ENCODE measurements around the gene ALKBH8. TPM values are rescaled to one million over a fixed set of nuclear protein-coding genes. Genes with fewer than 3 reads are reported as not detected.

ALKBH8 gene
- total RNA-seq, 4 donors from 2014 or later, result 4.4 to 11.8 (median 7.1) TPM

- DNase-seq (ENCODE audit: low spot score) (no peak), ATAC-seq (ENCODE audit: low FRiP score) (no peak)
- no peak for TF ChIP-seq CTCF (IDR thresholded peaks at IDR 0.05)
Observed at GRCh38 chr11:107605061-107606006, 39.8 kb upstream of the ALKBH8 start.

- no peak for TF ChIP-seq CTCF (IDR thresholded peaks at IDR 0.05)
- ATAC-seq (ENCODE audit: low FRiP score) (peak; percentile 41), DNase-seq (ENCODE audit: low spot score) (no peak)
Observed at GRCh38 chr11:107598225-107599139, 32.9 kb upstream of the ALKBH8 start.

GRCh38 chr11:107594736-107595135 lies 29.2 kb upstream of the ALKBH8 start:
- DNase-seq (ENCODE audit: low spot score), result no peak
- no peak for TF ChIP-seq CTCF (IDR thresholded peaks at IDR 0.05)
- no peak for ATAC-seq (ENCODE audit: low FRiP score)

GRCh38 chr11:107593951-107594350 lies 28.4 kb upstream of the ALKBH8 start:
- no peak for ATAC-seq (ENCODE audit: low FRiP score)
- TF ChIP-seq CTCF (IDR thresholded peaks at IDR 0.05), result no peak
- DNase-seq (ENCODE audit: low spot score), result no peak

- no peak for ATAC-seq (ENCODE audit: low FRiP score)
Observed at GRCh38 chr11:107592813-107593212, 27.3 kb upstream of the ALKBH8 start.

GRCh38 chr11:107592231-107592590 lies 26.7 kb upstream of the ALKBH8 start:
- ATAC-seq (ENCODE audit: low FRiP score) (no peak), DNase-seq (ENCODE audit: low spot score) (no peak)
- TF ChIP-seq CTCF (IDR thresholded peaks at IDR 0.05), result no peak

More at GRCh38 chr11:107592813-107593212, 27.3 kb upstream of the ALKBH8 start:
- DNase-seq (ENCODE audit: low spot score), result no peak
- TF ChIP-seq CTCF (IDR thresholded peaks at IDR 0.05), result no peak
